H1 (cell line): ENCODE results near the gene AMHR2. TPM values are rescaled to one million over a fixed set of nuclear protein-coding genes. Genes with fewer than 3 reads are reported as not detected.

Source experiments
- ASH2L ChIP-seq: fragments of 200-600, 300-600 bp; sonication (generic); IDR thresholded peaks from one replicate; pipeline ENCODE4 v1.7.1; 2017; ENCODE audit warnings: low read length
- BCL11A ChIP-seq, 2 experiments: IDR thresholded peaks; one replicate each; pipeline ENCODE4 v1.6.1; 2011; ENCODE audit warnings: low read depth in 2 of 2, low read length in 2 of 2, mild to moderate bottlenecking in 2 of 2
- BRCA1 ChIP-seq: IDR thresholded peaks from 2 replicates; pipeline ENCODE4 v1.6.1; 2012; ENCODE audit warnings: low read depth, low read length, improper control_type of control experiment
- CBX8 ChIP-seq: fragments of 300-800, 300-1000 bp; sonication (generic); IDR thresholded peaks from 2 replicates; pipeline ENCODE4 v1.7.1; 2016; ENCODE audit warnings: low read depth, low read length, borderline replicate concordance
- CREB1 ChIP-seq: IDR thresholded peaks from 2 replicates; pipeline ENCODE4 v1.6.1; 2012; ENCODE audit warnings: inconsistent platforms
- EGR1 ChIP-seq: IDR thresholded peaks from 2 replicates; pipeline ENCODE4 v1.6.1; 2011; ENCODE audit warnings: low read depth, low read length, borderline replicate concordance
- KDM5A ChIP-seq: fragments of 200-600 bp; IDR thresholded peaks from 2 replicates; pipeline ENCODE4 v1.7.1; 2012; ENCODE audit warnings: mild to moderate bottlenecking, low read length, inconsistent platforms, mixed read lengths
- RBBP5 ChIP-seq: IDR thresholded peaks from 2 replicates; pipeline ENCODE4 v1.7.1; 2012; ENCODE audit warnings: low read depth, mild to moderate bottlenecking, inconsistent platforms, low read length, moderate library complexity, borderline replicate concordance
- SAP30 ChIP-seq: fragments of 300-600 bp; sonication (generic); IDR thresholded peaks from 2 replicates; pipeline ENCODE4 v1.7.1; 2012; ENCODE audit warnings: low read length, moderate library complexity, mild to moderate bottlenecking, inconsistent platforms; ENCODE audit not compliant: insufficient read depth, insufficient replicate concordance
- SIN3A ChIP-seq, 2 experiments: IDR thresholded peaks in 1 of 2; conservative IDR thresholded peaks in 1 of 2; 2 replicates each; pipeline ENCODE4 v1.6.1; 2011 to 2012; ENCODE audit warnings: low read length in 2 of 2, improper control_type of control experiment in 1 of 2, low read depth in 1 of 2, mild to moderate bottlenecking in 1 of 2
- SP1 ChIP-seq: IDR thresholded peaks from 2 replicates; pipeline ENCODE4 v1.6.1; 2011; ENCODE audit warnings: low read depth, low read length
- SP4 ChIP-seq: IDR thresholded peaks from 2 replicates; pipeline ENCODE4 v1.6.1; 2012; ENCODE audit warnings: low read length, inconsistent platforms
- TAF1 ChIP-seq: IDR thresholded peaks from 2 replicates; pipeline ENCODE4 v1.6.1; 2011; ENCODE audit warnings: mild to moderate bottlenecking, low read depth, low read length
- YY1 ChIP-seq: IDR thresholded peaks from 2 replicates; pipeline ENCODE4 v1.6.1; 2011; ENCODE audit warnings: low read depth, mild to moderate bottlenecking, low read length
- polyA plus RNA-seq, 7 experiments: library from polyadenylated mRNA; depleted of rRNA in 3 of 7; stranded (reverse) in 5 of 7; unstranded in 2 of 7; fragments of >200 nt in 5 of 7; fragments of 200-250 nt in 2 of 7; gene quantifications; 1 replicate in 5 of 7; 2 replicates in 1 of 7; 4 replicates in 1 of 7; pipeline versions ENCODE4 v1.2.1 to v1.2.3, GENCODE V29; 2011 to 2013; ENCODE audit warnings: missing spikeins in 2 of 7, mixed read lengths in 2 of 7
- total RNA-seq: library from RNA; stranded (reverse); fragmentation: NEBNext Ultra II Directional; extraction: Animal tissue kit (Norgen Biotek cat#: 25700); gene quantifications from 2 replicates; pipeline ENCODE4 v1.2.1, GENCODE V29; 2021
- TF ChIP-seq, protein P1 (sequence below), 3 experiments: IDR thresholded peaks; 1 replicate in 2 of 3; 2 replicates in 1 of 3; pipeline versions ENCODE4 v1.5.1 to v1.6.1; 2011; ENCODE audit warnings: low read length in 3 of 3, mild to moderate bottlenecking in 3 of 3, inconsistent platforms in 2 of 3, low read depth in 1 of 3, moderate library complexity in 1 of 3; ENCODE audit not compliant: insufficient read depth in 1 of 3; ENCODE audit errors: control extremely low read depth in 1 of 3

The AMHR2 gene
- total and polyA plus RNA-seq, 2 of the 8 experiments (the other 6 are each of a cell fraction or from before 2014, with no cell fraction given), result 0.29 to 0.35 TPM

DNA sequence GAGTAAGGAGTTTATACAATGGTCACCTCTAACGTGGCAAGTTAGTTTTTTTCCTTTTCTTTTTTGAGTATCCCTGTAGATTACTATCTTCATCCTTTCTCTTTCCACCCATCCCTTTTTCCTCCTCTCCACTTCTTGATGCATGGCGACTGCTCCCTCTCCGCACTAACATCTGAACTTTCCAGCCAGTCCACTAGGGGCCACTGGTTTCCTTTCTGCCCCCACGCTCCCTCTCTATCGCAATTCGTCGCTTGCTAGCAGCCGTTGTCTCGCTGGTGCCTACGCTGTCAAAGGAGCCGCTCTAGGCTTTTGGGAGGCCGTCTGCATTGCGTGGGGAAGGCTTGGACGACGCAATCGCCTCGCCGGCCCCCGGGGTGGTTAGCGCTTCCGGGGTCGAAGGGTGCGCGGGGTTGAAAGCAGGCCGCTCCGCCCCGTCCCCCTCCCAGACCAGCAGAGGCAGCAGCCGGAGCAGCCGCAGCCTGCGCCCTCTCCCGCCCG, 28.1 kb downstream of the AMHR2 start, which contains the start of gene PCBP2 (continued):
- TF ChIP-seq CBX8 (no peak), SP4 (no peak), EGR1 (peak; percentile 96), TAF1 (peak; percentile 96), SP1 (peak; percentile 83), BRCA1 (no peak), SAP30 (no peak), BCL11A (IDR thresholded peaks at IDR 0.05; ENCODE audit: low read depth in 2 of 2, low read length in 2 of 2) (no peak), KDM5A (no peak), RBBP5 (0 out of 2 replicates have a peak, but pooled peaks have one; percentile 43), ASH2L (no peak), SIN3A (conservative IDR thresholded peaks at IDR 0.05 in 1 of 2, IDR thresholded peaks at IDR 0.05 in 1 of 2; ENCODE audit: low read depth in 1 of 2, low read length in 2 of 2) (peak; percentile 65 to 84; a peak in 3 of 4 replicates), CREB1 (peak; percentile 96), YY1 (peak; percentile 83)
- TF ChIP-seq, protein P1, sequence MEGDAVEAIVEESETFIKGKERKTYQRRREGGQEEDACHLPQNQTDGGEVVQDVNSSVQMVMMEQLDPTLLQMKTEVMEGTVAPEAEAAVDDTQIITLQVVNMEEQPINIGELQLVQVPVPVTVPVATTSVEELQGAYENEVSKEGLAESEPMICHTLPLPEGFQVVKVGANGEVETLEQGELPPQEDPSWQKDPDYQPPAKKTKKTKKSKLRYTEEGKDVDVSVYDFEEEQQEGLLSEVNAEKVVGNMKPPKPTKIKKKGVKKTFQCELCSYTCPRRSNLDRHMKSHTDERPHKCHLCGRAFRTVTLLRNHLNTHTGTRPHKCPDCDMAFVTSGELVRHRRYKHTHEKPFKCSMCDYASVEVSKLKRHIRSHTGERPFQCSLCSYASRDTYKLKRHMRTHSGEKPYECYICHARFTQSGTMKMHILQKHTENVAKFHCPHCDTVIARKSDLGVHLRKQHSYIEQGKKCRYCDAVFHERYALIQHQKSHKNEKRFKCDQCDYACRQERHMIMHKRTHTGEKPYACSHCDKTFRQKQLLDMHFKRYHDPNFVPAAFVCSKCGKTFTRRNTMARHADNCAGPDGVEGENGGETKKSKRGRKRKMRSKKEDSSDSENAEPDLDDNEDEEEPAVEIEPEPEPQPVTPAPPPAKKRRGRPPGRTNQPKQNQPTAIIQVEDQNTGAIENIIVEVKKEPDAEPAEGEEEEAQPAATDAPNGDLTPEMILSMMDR (IDR thresholded peaks at IDR 0.05; ENCODE audit: control extremely low read depth in 1 of 3, insufficient read depth in 1 of 3, low read depth in 1 of 3, low read length in 3 of 3), result peak; percentile 72 to 94 (median 85)
